GM18951 (cell line): ENCODE measurements around the gene KLHDC7A.

ENCODE experiments used
- POLR2A ChIP-seq: IDR thresholded peaks from 4 replicates; pipeline ENCODE4 v1.6.1; 2011; ENCODE audit warnings: mild to moderate bottlenecking; ENCODE audit not compliant: insufficient read length, insufficient read depth; ENCODE audit errors: extremely low read depth
- in situ Hi-C: fragments of 300-500 bp; cut with MboI; formaldehyde crosslinking; loops from one replicate; pipeline ENCODE4 v1.12.0; 2022; ENCODE audit warnings: low sequenced_read_pairs, mixed read lengths, inconsistent platforms; ENCODE audit not compliant: unreplicated experiment

KLHDC7A gene

GRCh38 chr1:18505666-18506065, 24.9 kb downstream of the KLHDC7A start:
- in situ Hi-C loops, result no loop called here
- no peak for TF ChIP-seq POLR2A

DNA sequence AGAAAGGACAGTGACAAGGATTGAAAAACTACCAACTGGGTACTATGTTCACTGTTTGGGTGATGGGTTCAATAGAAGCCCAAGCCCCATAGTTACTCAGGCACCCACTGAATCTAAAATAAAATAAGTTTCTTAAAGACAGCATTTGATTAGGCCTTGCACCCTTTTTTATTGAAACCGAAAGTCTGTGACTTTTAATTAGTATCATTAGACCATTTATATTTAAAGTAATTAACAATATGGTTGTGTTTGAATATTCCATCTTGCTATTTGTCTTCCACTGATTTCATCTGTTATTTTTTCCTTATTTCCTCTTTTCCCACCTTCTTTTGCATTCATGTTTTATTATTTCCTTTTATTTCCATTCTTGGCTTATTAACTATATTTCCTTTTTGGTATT, 27.4 kb downstream of the KLHDC7A start:
- in situ Hi-C loops, result no loop called here
- no peak for TF ChIP-seq POLR2A

DNA sequence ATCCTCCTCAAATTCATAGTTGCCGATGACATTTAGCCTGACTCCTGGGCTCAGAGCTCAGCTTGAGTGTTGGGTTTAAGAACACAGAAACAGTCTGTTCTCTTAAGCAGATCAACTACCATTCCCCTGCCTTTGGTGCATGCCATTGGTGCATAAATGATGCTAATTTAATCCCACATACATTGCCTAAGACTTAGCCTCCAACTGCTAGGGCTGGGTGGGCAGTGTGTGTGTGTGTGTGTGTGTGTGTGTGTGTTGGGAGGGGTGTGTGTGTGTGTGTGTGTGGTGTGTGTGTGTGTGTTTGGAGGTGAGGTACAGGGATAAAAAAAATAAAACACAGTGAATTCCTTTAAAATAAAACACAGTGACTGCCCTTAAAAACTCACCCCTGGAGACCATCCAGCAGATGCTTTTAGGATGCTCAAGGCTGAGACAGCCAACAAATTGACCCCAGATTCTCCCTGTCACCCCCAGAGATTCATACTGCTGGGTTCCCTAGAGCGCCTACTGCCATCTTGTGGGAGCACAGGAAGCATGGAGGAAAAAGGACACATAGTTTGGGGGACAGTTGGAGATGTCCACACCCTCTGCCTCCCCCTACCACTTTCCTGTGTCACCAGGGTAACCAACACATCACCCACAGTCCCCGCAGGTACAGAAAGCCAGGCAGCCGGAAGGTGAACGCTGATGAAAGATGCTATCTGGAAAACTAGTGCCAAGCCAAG, 30.6 kb downstream of the KLHDC7A start:
- no peak for TF ChIP-seq POLR2A
- in situ Hi-C loops, result no loop called here

GRCh38 chr1:18511874-18512150, 31.1 kb downstream of the KLHDC7A start:
- in situ Hi-C loops, result no loop called here

GRCh38 chr1:18512883-18513282, 32.2 kb downstream of the KLHDC7A start:
- TF ChIP-seq POLR2A, result no peak
- in situ Hi-C loops, result no loop called here

More at GRCh38 chr1:18511874-18512150, 31.1 kb downstream of the KLHDC7A start:
- no peak for TF ChIP-seq POLR2A

DNA sequence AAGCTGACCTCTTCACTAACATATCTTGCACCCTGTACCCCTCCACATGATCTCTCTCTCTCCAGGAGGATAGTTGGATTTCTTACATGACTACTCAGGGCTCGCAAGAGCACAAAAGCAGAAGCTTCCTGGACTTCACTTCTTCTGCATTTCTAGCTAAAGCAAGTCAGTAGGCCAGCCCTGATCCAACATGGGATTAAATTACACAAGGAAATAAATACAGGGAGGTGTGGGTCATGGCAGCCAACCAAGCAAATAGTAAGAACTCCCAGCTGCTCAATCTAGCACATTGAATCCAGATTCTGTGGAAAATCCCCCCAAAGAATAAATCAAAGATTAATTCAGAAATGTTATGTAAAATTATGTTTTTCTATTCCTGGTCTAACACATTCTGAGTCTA, 33.3 kb downstream of the KLHDC7A start:
- in situ Hi-C loops, result no loop called here
- no peak for TF ChIP-seq POLR2A

DNA sequence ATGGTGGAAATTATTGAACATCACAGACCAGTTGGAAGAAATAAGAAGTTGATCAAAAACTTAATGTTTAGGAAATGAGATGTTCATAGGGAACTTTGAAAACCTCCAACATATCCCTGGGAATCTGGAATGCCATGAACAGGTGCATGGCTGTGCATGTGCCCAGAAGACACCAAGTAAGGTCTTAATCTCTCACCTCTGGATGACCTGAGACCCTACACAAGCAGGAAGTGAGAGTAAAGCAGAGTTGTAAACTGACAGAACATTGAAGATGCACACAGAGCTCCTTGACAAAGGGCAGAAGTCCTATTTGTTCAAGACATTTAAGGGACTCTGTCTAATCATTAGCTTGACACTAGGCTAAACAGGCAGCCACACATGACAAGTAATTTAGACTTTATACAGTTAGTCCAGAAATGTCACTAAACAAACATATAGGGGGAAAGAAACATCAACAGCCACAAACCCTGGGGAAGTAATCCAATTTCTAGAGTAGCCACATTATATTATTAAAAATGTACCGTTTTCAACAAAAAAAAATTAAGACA, 34.5 kb downstream of the KLHDC7A start:
- in situ Hi-C loops, result no loop called here
- TF ChIP-seq POLR2A, result no peak

DNA sequence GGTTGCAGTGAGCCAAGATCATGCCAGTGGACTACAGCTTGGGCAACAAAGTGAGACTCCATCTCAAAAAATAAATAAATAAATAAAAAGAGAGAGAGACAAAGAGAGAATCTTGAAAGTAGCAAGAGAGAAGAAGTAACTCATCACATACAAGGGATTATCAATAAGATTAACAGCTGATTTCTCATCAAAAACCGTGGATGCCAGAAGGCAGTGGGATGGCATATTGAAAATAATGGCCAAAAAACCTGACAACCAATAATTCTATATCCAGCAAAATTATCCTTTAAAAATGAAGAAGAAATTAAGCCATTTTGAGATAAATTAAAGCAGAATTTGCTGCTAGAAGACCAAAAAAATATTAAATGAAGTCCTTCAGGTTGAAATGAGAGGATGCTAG, 35.7 kb downstream of the KLHDC7A start:
- TF ChIP-seq POLR2A, result no peak
- in situ Hi-C loops, result no loop called here

GRCh38 chr1:18526436-18527275, 45.9 kb downstream of the KLHDC7A start:
- in situ Hi-C loops, result no loop called here
- no peak for TF ChIP-seq POLR2A

DNA sequence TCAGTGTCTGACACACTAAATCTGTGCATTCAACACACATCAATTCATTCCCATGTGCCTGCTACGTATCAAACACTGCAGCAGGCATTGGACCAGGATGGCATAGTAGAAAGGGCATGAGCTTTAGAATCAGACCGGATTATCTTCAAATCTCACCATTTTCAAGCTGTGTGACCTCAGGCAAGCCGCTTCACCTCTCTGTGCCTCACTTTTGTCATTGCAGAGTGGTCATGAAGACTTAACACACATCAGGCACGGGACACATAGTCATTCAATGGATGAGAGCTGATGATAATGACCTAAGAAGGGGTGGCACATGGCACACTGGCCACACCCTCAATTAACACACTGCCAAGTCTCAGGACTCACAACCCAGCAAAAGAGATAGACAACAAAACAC, 46.8 kb downstream of the KLHDC7A start:
- in situ Hi-C loops, result no loop called here
- TF ChIP-seq POLR2A, result no peak

DNA sequence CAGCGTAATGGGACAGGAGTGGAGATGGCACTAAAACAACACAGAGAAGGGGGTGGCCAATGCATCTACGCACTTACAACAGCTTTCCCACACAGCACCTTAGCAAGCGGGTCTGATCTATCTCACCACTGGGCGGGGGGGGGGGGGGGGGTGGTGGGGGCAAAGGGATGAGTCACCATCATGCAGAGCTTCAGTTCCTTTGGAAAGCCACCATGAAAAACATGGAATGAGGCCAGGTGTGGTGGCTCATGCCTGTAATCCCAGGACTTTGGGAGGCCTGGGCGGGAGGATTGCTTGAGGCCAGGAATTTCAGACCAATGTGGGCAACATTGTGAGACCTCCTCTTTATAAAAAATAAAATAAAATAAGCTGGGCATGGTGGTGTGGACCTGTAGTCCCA, 47.2 kb downstream of the KLHDC7A start:
- in situ Hi-C loops, result no loop called here
- no peak for TF ChIP-seq POLR2A

DNA sequence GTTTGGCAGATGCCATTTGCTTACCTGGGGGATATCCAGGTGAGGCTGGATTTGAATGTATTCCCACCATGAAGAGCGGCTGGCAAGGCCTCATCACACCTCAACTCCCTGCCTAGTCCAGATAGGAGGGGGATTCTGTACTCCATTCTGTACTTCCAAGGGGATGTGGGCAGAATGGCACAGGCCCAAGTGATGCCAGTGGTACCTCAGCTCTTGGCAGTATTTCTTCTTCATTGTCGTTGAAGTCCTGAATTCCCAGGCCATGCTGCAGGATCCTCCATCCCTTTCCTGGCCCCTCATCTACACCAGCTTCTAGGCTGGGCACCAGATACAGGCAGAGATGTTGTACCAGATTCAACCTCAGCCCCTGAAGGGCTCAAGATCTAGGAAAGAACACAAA, 47.9 kb downstream of the KLHDC7A start:
- in situ Hi-C loops, result no loop called here

GRCh38 chr1:18529714-18530113, 49.0 kb downstream of the KLHDC7A start:
- in situ Hi-C loops, result no loop called here
- no peak for TF ChIP-seq POLR2A

More for the DNA sequence above, 47.9 kb downstream of the KLHDC7A start:
- TF ChIP-seq POLR2A, result no peak

DNA sequence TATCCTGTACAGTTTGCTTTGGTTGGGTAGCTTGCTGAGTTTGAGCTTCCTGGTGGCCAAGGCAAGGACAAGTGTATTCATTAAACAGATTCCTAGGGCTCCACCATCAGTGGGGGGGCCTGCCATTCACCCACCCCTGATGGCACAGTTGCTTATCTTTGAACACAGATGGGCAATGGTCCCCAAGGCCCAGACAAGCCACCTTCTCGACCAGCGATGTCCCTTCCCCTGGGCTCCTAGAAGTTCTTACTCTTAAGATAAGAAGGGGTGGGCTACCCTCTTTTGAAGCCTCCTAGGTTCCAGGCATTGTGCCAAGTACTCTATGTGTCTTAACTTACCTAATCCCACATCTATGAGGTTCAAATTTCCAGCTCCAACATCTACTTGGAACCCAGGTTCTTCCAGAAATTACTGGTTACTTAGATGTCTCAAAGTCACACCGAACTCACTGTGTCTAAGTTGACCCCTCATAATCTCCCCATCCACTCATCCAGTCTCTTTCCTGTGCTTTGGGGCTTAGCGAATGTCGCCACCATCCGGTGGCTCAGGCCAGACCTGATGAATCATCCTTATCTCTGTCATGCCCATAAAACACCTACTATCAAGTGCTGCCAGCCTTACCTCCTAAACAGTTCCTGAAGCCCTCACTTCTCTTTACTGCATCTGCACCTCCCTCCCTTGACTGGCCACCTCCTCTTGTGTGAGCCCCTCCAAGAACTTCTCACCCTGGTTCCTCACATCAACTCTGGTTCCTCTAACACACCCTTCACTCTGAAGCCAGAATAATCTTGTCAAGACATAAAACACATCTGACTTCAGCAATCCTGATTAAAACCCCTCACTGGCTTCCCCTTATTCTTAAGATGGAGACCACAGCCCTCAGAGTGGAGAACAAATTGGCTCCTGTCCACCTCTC, 50.1 kb downstream of the KLHDC7A start:
- TF ChIP-seq POLR2A, result no peak
- in situ Hi-C loops, result no loop called here

DNA sequence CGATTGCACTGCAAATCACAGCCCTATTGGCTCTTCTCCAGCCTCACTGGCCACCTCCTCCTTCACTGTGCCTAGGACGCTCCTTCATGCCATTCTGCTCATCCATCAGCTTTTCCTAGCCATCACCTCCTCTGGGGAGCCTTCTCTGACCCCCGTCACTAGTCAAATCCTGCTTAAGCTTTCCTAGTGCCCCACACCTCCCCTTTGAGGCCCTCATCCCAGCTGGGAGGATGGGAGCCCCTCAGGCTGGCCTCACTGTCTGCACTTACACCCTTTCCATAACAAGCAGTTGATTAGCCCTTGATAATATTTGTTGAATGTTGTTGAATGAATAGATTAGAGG, 50.7 kb downstream of the KLHDC7A start:
- in situ Hi-C loops, result no loop called here
- no peak for TF ChIP-seq POLR2A
